Measurements from ENCODE around the gene RPS6KA3.
"Not testable (repeated sequence)": the region's sequence is repeated elsewhere in the genome, so short reads cannot be mapped to it uniquely, and the experiment has no call there.

Gene RPS6KA3

DNA sequence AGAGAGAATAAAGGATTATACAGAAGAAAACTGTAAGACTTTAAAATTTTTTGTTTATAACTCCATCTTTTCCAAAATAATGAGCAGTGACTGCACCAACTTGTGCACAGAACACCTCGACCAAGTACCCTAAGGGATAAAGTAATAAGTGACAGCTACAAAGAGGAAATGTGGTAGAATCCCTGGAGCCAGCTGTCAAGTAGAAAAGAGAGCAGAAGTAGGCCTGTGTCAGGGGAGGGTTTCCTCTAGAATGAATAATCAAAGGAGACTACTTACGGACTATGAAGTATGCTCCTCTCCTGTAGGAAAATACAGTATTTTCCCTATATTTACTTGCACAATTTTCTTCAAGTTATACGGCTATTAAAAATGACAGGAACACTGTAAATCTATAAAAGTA, 126.3 kb downstream of the RPS6KA3 start:
- DNase-seq = no peak

DNA sequence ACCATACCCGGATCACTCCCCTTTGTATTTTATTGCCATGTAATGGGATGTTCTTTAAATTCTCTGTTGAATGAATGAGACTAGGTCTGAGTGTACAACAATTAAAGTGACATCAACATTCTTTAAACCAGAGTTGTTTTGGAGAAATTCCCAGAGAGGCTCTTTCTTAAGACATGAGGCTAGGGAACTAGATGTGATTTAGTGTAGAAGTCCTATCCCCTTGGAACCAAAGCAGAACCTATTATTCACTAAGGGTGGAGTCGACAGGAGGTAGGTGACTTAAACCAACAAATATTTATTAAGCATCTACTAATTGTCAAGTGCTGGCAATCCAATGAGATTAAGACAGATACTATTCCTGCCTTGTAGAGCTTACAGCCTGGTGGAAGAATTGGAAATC, 126.7 kb downstream of the RPS6KA3 start:
- no peak for DNase-seq

DNA sequence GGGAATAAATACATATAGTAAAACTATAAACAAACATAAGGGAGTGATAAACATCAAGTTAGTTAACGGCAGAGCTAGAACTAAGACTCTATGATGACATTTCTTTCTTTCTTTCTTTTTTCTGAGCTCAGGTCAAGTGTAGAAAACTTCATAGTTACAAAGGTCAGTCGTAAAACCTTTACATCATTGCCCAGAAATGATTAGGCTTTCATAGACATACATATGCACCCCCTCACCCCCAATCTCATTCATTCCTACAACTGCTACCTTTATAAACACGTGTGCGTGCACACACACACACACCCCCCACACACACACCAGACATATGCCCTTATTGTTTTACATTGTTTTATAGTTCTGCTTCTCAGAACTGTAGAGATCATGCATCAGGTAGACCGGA, 130.8 kb downstream of the RPS6KA3 start:
- DNase-seq = no peak

DNA sequence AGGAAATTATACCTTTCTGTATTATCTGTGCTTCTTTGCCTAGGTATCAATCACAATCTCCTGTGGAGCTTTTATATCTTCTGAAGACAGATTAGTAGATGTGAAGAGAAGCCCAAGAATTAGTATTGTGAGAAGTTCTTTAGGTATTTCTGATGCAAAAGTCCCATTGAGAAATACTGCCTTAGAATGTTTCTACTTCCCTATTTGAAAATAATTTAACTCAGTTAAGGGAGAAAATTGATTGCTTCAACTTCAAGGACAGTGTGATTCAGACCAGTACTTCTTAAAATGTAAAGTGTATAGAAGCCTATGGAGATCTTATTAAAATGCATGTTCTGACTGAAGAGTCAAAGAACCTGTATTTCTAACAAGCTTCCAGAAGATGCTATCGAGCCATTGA, 134.0 kb downstream of the RPS6KA3 start:
- DNase-seq = no peak

DNA sequence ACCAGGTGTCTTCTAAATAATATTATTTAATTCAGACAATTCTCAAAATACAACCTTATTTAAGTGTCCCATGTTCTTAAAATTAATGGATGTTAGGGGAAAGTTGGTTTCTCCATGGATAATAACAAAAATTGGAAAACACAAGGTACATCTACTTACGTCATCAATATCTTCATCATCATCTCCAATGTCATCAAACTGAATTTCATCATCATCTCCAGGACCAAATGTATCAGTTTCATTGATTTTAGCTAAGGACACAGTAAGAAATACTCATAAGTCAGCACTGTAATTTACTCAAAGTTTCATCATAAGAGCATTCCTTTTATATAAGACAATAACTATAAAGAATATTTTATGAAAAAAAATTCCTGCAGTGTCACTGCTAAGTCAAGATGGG, 136.4 kb downstream of the RPS6KA3 start:
- DNase-seq = no peak

DNA sequence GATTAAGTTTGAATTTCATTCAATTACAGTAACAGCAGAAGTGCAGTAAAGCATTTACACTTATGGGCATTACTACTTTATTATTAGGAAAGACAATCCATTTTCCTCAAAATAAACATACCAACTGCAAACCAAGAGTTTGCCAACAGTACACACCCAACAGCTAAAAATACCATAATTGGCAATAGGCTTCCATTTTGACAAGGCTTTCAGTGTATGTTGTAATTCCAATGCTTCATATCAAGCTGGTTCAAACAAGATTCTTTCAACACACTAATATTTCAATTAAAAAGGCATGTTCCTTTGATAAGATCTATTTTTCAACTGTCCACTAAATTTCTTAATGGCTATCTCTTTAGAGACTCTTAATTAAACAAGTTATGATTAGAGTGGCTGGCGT, 137.2 kb downstream of the RPS6KA3 start:
- DNase-seq = no peak

DNA sequence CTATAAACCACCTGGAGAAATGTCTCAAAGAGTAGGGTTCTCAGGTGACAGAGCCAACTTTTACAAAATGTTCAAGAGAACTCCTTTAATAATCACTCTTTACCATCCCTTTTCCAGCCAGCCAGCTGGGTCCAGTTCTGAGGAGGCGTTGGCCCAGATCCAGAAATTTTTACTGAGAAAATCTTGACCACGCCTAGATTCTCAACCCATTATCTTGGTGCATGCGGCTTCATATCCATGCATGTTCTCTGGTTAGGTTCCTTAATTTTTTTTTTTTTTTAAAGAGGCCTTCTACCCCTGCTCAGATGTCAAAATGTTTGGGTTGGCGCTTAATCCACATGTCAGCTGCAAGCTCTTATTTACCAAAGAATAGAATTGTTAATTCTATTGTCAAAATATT, 138.0 kb downstream of the RPS6KA3 start:
- DNase-seq = no peak

DNA sequence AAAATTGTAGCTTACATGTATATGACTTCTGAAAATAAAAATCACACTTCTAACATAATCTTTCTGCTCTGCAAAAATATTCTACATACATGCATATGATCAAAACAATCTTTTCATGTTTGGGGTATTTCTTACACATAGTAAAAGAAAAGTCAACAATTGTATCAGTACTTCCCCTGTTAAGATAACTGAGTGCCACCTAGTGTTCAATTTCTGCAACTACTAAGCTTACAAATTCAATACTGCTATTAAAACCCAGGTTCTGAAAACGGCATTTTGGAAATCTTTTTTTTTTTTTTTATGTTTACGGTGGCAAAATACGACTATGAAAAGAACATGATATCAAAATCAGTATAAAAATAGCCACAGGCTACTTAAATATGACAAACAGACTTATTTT, 139.3 kb downstream of the RPS6KA3 start:
- not testable (repeated sequence) for DNase-seq

DNA sequence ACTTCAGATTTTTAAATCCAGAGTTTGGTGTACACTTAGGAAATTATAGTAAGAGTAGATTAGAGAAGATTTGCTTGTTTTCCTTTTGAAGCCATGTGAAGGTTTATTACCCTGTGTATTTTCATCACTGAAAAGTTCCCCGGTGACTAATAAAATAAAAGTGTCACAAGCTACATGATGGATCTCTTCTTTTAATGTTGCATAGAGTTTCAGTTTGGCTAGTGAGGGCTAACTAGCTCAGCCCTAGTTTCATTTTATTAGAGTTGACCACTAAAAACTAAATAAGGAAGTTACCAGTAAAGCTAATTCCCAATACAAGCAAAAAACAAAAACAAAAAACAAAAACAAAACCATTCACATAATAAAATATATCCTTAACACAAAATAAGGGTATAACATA, 139.9 kb downstream of the RPS6KA3 start:
- DNase-seq = not testable (repeated sequence)

DNA sequence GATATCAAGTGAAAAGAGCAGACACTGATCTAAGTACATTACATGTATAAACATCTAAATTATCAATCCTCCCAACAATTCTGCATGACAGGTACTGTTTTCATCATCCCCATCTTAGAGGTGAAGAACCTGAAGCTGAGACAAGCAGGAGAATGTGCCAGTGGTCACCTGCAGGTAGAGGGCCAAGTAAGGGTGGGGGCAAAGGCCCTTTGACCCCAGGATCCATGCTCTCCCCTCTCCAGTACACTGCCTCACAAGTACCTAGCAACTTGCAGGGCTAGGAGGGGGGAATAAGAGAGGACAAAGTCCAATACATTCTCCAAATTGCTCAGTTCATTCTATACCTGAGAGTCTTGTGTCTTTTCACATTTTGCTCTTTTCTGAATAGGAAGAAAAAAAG, 141.7 kb downstream of the RPS6KA3 start:
- no peak for DNase-seq

DNA sequence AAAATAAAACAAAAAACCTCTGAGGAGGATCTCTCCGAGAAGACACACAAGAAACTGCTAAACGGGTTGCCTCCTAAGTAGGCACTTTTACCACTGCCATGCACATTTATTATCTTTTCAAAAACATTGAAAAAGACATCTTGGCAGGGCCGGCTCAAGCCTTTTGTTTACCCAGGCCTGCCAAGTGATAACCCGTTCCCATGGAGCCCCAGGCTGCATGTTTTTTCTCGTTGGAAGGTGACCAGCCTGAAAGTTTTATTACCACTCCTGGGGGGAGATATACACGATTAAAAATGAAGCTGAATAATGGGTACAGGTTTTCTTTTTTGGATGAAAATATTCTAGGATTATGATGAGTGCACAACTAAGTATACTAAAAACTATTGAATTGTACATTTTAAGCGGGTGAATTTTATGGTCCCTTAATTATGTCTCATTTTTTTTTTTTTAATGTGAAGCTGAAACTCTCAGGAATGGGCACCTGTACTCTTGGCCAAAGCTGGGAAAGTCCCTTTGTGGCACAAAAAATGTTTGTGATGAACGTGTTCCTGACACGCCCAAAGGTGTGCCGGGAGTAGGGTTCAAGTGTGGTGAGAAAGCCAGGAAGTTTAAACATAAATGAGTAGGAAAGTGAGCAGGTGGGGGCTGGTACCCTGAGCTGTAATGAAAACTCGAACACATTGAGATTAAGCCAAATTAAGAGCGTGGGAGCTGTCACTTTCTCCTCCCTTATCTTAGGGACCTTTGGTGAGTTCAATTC, 148.5 kb downstream of the RPS6KA3 start:
- DNase-seq = no peak

DNA sequence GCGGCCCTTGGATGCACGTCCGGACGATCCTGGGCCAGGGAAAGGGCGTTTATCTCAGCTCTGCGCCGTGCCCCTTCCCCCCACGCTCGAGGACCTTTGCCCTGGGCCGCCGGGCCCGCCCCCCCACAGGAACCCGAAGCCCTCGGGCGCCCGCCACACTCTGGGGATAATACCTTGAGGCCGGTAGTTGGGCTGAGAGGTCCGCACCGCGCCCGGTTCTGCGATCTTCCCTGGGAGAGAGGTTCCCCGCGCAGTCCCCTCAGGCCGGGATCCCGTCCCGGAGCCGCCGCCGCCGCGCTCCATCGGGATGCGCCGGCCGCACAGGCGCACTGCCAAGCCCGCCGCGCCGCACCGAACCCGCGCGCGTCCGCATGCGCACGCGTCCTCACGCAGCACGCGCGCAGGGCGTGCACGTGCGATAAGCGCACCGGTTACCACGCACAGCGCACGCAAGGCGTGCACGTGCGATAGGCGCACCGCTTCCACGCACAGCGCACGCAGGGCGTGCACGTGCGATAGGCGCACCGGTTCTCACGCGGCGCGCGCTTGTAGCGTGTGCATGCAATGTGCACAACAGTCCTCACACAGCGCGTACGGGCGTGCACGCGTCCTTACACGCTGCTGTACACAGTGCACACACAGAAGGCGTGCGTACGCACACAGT, 150.0 kb downstream of the RPS6KA3 start, which contains the start of gene MAP7D2:
MAP7D2 (minus strand) TSS at position 331 of the 664 bp plus-strand sequence; CDS start at position 303, 28 bp downstream.
- no peak for DNase-seq

DNA sequence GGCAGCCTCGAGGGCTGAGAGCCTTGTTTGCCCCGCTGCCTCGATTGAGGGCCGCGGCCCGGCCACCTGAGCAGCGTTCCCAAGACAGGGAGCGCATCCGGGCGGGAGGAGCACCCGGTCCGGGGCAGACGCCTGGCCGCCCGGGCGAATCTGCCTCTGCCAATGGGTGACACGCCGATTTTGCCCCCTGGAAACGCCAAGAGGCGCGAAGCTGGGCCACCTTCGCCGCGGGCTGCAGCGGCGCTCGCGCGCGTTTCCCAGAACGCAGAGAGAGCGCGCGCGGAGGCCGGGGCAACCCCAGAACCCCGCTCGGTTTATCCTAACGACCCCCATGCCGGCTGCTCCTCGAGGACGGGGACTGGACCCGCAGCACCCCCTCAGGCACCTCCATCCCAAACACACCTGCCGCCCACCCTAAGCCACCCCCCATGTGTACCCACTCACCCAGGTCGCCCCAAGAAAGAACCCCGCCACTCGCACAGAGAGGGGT, 150.6 kb downstream of the RPS6KA3 start:
- no peak for DNase-seq

DNA sequence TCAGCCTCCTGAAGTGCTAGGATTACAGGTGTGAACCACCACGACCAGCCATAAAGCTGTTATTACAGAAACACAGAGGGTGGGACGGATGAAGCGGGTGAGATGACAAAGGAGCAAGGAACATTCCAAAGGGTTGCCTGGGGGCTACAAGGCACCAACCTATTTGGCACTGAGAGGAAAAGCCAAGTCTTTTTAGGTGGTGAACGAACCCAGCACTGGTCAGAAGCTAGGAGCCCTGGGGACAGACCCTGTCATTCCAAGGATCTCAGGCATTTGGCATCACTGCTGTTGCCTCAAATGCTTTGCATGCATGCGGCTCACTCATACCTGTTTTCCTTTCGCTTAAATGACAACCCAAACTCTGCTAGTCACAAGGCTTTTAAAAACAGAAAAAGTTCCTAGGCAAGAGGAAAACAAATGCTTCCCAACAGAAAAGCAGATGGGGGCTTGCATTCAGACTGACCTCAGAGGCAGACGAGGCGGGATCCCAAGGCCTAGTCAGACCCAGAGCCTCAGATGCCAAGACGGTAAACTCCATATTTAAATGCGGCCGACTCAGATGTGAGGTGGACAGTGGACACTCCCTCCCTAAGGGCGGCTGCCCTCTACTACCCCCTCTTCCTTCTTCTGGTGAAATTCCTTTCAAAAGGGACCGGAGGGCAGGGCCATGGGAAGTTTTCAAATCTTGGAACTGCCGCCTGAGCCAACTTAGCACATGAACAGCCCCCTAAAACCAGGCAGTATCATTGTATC, 154.5 kb downstream of the RPS6KA3 start:
- DNase-seq = no peak

DNA sequence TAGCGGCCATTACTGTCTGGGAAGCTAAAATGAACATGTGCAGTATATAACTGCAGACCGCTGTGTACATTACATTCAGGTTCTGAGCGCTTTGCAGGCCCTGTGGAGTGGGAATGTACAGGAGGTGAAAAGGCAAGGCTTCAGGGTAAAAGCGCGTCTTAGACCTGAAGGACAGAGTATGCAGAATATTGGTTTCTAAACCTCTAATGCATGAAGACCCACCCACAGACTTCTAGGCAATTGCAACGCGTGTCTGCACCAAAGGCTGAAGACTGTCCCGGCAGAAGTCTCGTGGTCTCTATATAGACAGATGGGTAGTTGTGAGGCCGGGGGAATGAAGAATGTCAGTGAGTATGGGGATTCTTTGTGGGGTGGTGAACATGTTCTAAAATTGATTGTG, 155.4 kb downstream of the RPS6KA3 start:
- DNase-seq = no peak

DNA sequence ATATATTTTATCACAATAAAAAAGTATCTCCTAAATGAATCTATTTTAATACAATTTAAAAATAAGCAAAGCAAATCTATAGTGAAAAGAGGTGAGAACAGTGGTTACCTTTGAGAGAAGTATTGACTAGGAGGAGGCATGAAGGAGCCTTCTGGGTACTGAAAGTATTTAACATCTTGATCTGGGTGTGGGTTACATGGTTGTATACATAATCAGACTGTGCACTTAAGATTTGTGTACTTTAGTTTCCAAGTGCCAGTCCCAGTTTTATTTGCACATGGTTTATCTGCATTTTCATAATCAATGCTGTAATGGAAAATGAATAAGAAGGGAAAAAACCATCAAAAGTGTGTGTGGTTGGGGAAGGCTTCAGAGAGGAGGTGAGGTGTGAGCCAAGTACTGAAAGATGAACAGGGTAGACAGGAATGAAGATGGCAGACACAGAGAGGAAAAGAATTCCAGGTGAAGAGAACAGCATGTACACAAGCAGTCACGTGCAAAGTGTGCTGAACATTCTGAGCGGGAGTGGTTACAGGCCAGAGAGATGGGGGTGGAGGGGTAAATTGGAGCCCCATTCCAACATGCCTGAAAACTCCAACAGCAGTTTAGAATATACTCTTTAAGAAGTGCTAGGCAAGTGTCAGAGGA, 164.7 kb downstream of the RPS6KA3 start:
- DNase-seq = no peak
